Gastrocnemius medialis (tissue), 4 donors: Measurements from ENCODE around the gene RSL24D1.

Experiments
- POLR2A ChIP-seq, 2 donors: fragments of 450-650 bp; IDR thresholded peaks; one replicate each; pipeline ENCODE4 v1.6.1; 2017; ENCODE audit warnings: antibody characterized with exemption in 2 of 2, mild to moderate bottlenecking in 2 of 2, moderate library complexity in 2 of 2
- TF ChIP-seq, protein P1 (sequence below), 5 experiments: fragments of 450-650 bp in 3 of 5; fragments of 200-600 bp in 2 of 5; sonication (generic) in 2 of 5; IDR thresholded peaks in 4 of 5; conservative IDR thresholded peaks in 1 of 5; 1 replicate in 4 of 5; 2 replicates in 1 of 5; pipeline ENCODE4 v1.5.1; 2016 to 2019; ENCODE audit warnings: antibody characterized with exemption in 5 of 5, mild to moderate bottlenecking in 3 of 5, moderate library complexity in 3 of 5

DNA sequence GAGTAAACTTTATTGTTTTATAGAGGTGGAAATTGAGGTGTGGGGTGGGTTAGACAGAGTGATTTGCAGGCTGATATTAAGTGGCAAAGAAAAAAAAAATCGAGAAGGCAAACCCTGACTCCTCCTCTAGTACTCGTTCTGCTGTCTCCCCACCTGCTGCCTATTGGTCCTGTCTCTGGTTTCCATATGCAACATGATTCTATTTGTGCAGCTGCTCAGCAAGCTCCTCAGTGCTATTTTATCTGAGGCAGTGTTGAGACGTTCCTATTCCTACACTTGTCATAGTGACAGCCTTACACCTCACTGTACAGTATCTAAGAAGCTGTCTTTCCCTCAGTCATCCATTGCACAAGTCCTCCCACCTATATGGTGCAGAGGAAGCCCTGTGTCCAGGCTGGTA lies 45.1 kb downstream of the RSL24D1 start:
- TF ChIP-seq, protein P1, sequence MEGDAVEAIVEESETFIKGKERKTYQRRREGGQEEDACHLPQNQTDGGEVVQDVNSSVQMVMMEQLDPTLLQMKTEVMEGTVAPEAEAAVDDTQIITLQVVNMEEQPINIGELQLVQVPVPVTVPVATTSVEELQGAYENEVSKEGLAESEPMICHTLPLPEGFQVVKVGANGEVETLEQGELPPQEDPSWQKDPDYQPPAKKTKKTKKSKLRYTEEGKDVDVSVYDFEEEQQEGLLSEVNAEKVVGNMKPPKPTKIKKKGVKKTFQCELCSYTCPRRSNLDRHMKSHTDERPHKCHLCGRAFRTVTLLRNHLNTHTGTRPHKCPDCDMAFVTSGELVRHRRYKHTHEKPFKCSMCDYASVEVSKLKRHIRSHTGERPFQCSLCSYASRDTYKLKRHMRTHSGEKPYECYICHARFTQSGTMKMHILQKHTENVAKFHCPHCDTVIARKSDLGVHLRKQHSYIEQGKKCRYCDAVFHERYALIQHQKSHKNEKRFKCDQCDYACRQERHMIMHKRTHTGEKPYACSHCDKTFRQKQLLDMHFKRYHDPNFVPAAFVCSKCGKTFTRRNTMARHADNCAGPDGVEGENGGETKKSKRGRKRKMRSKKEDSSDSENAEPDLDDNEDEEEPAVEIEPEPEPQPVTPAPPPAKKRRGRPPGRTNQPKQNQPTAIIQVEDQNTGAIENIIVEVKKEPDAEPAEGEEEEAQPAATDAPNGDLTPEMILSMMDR (IDR thresholded peaks at IDR 0.05 in 4 of 5, conservative IDR thresholded peaks at IDR 0.05 in 1 of 5) = no peak
- TF ChIP-seq POLR2A (IDR thresholded peaks at IDR 0.05) = no peak
